Subcutaneous abdominal adipose tissue (tissue), 5 donors: Measurements from ENCODE around the gene TCP11X2.
"Not testable (repeated sequence)": the region's sequence is repeated elsewhere in the genome, so short reads cannot be mapped to it uniquely, and the experiment has no call there.

Experiments used
- H3K27ac ChIP-seq: one replicate; pipeline ENCODE4 v1.7.0; 2013; ENCODE audit warnings: low read depth, mild to moderate bottlenecking, inconsistent platforms, low read length, moderate library complexity
- H3K27me3 ChIP-seq, 5 donors: one replicate each; pipeline ENCODE4 v1.7.0; 2013; ENCODE audit warnings: low read length in 5 of 5, inconsistent platforms in 1 of 5; ENCODE audit not compliant: control insufficient read depth in 5 of 5, insufficient read depth in 4 of 5
- H3K36me3 ChIP-seq, 5 donors: one replicate each; pipeline ENCODE4 v1.7.0; 2013; ENCODE audit warnings: low read length in 5 of 5; ENCODE audit not compliant: control insufficient read depth in 5 of 5, insufficient read depth in 5 of 5
- H3K4me1 ChIP-seq, 5 donors: one replicate each; pipeline ENCODE4 v1.7.0; 2013; ENCODE audit warnings: low read length in 5 of 5, mild to moderate bottlenecking in 3 of 5, moderate library complexity in 1 of 5; ENCODE audit not compliant: control insufficient read depth in 5 of 5, insufficient read depth in 5 of 5
- H3K4me3 ChIP-seq, 5 donors: one replicate each; pipeline ENCODE4 v1.7.0; 2013; ENCODE audit warnings: low read length in 5 of 5, low read depth in 1 of 5
- H3K9ac ChIP-seq, 5 donors: one replicate each; pipeline ENCODE4 v1.7.0; 2013; ENCODE audit warnings: low read length in 5 of 5, mild to moderate bottlenecking in 4 of 5, moderate library complexity in 3 of 5
- H3K9me3 ChIP-seq, 5 donors: one replicate each; pipeline ENCODE4 v1.7.0; 2013; ENCODE audit warnings: low read length in 5 of 5; ENCODE audit not compliant: control insufficient read depth in 5 of 5
- donor health status: healthy.
- donor health status: healthy.
- donor health status: healthy.
- donor health status: healthy.
- donor health status: healthy.

TCP11X2 gene

DNA sequence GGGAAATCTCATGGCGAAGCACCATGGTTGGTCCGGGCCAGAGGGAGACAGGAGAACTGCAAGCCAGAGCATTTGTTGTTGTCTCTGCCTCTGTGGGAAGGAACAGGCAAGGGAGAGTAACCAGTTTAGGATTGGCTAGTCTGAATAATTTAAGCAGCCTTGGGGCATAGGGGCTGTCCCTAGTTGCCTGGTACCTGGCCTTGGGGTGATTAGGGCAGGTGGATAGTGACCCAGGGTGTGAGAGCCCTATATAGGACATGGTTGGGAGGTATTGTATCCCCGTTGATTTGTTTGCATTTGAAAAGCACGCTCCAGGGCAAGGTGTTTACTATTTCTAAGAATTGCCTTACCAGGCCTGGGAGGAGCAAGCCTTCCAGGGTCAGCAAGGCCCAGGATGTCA is 57.1 kb downstream of the TCP11X2 start:
- not testable (repeated sequence) for H3K9ac ChIP-seq, H3K4me1 ChIP-seq, H3K4me3 ChIP-seq, H3K9me3 ChIP-seq, H3K27ac ChIP-seq, H3K36me3 ChIP-seq, H3K27me3 ChIP-seq
